A673 (cell line): ENCODE measurements around the gene RFC2. TPM values are rescaled to one million over a fixed set of nuclear protein-coding genes. Genes with fewer than 3 reads are reported as not detected.

Experiments
- BruUV-seq: library from RNA; stranded (reverse); fragments of 400-500 nt; replicated peaks from 2 replicates; lab custom pipeline; 2021; lab: Mats Ljungman, UMichigan
- CTCF ChIA-PET: fragments of 300-600 bp; sonication (Branson Sonifier 250); formaldehyde crosslinking; loops from one replicate; lab custom pipeline; 2022; ENCODE audit warnings: antibody characterized with exemption; lab: Charles Lee
- POLR2A ChIA-PET: fragments of 300-600 bp; sonication (Branson Sonifier 250); formaldehyde crosslinking; loops from one replicate; lab custom pipeline; 2022; ENCODE audit warnings: antibody characterized with exemption; ENCODE audit not compliant: low non-redundant PET; lab: Charles Lee
- DNase-seq: peaks from one replicate; pipeline ENCODE4 v3.0.0-alpha.2; 2015; ENCODE audit warnings: low spot score
- H3K27ac ChIP-seq: fragments of 200-600 bp; sonication (generic); 2 replicates; pipeline ENCODE4 v1.5.1; 2016; ENCODE audit warnings: mixed run types, low read depth, mild to moderate bottlenecking, mixed read lengths, antibody characterized with exemption, low read length; ENCODE audit not compliant: poor library complexity, severe bottlenecking
- H3K27me3 ChIP-seq: fragments of 200-600 bp; sonication (generic); replicated peaks from 2 replicates; pipeline ENCODE4 v1.6.1; 2017; ENCODE audit warnings: mixed run types, low read depth, mild to moderate bottlenecking, mixed read lengths, antibody characterized with exemption, low read length; ENCODE audit not compliant: insufficient read depth, poor library complexity
- H3K36me3 ChIP-seq: fragments of 200-600 bp; sonication (generic); 2 replicates; pipeline ENCODE4 v1.6.1; 2016; ENCODE audit warnings: mixed run types, mild to moderate bottlenecking, mixed read lengths, antibody characterized with exemption, low read length; ENCODE audit not compliant: insufficient read depth, poor library complexity, severe bottlenecking
- H3K4me1 ChIP-seq: fragments of 200-600 bp; sonication (generic); 2 replicates; pipeline ENCODE4 v1.6.1; 2017; ENCODE audit warnings: mixed run types, mild to moderate bottlenecking, mixed read lengths, antibody characterized with exemption, low read length; ENCODE audit not compliant: insufficient read depth, poor library complexity, severe bottlenecking
- H3K4me3 ChIP-seq: fragments of 200-600 bp; sonication (generic); 2 replicates; pipeline ENCODE4 v1.5.1; 2016; ENCODE audit warnings: low read depth, mixed run types, mild to moderate bottlenecking, mixed read lengths, low read length; ENCODE audit not compliant: poor library complexity, severe bottlenecking
- H3K9me3 ChIP-seq: fragments of 200-600 bp; sonication (generic); 2 replicates; pipeline ENCODE4 v1.6.1; 2016; ENCODE audit warnings: mixed run types, low read depth, mild to moderate bottlenecking, mixed read lengths, antibody characterized with exemption, low read length; ENCODE audit not compliant: poor library complexity, severe bottlenecking
- CTCF ChIP-seq: fragments of 300-800, 200-600 bp; sonication (generic); conservative IDR thresholded peaks from 2 replicates; pipeline ENCODE4 v1.5.1; 2017; ENCODE audit warnings: low read depth, mild to moderate bottlenecking, antibody characterized with exemption, low read length, moderate library complexity, mixed read lengths
- EZH2 ChIP-seq: fragments of 200-600 bp; sonication (generic); IDR thresholded peaks from 2 replicates; pipeline ENCODE4 v1.6.1; 2017; ENCODE audit warnings: borderline replicate concordance, low read depth, mild to moderate bottlenecking, mixed read lengths, antibody characterized with exemption, low read length; ENCODE audit not compliant: poor library complexity, severe bottlenecking
- intact Hi-C: fragments of 100-400 bp; cut with micrococcal nuclease; formaldehyde crosslinking; loops from one replicate; pipeline ENCODE4 v1.10.0; 2022; ENCODE audit not compliant: unreplicated experiment
- total RNA-seq: library from RNA; stranded (reverse); gene quantifications from 2 replicates; pipeline ENCODE4 v1.2.3, GENCODE V29; 2021

RFC2 gene
- total RNA-seq, 1 experiment from 2014 or later: 125 TPM

GRCh38 chr7:74224511-74224832 is 29.7 kb downstream of the RFC2 start:
- Histone ChIP-seq H3K27ac (no peak overlapping the region), H3K4me1 (no peaks in the 10 kb centered on the region), H3K9me3 (no peaks in the 10 kb centered on the region), H3K4me3 (no peak overlapping the region), H3K36me3 (peaks cover 7% of the 10 kb centered on the region), H3K27me3 (no peaks in the 10 kb centered on the region)
- DNase-seq: no peak
- BruUV-seq: no TSS peak
- intact Hi-C loops: no loop called here
- ChIA-PET CTCF (no interaction called here), POLR2A (no interaction called here)
- TF ChIP-seq EZH2 (no peak), CTCF (no peak)

- Histone ChIP-seq H3K9me3 (no peaks in the 10 kb centered on the region), H3K27ac (no peak overlapping the region), H3K36me3 (peaks cover 1% of the 10 kb centered on the region), H3K4me1 (no peaks in the 10 kb centered on the region), H3K4me3 (no peak overlapping the region), H3K27me3 (no peaks in the 10 kb centered on the region)
- ChIA-PET POLR2A (no interaction called here), CTCF (no interaction called here)
- no peak for TF ChIP-seq EZH2
- TF ChIP-seq CTCF: no peak
- intact Hi-C loops: no loop called here
- DNase-seq: no peak
- no TSS peak for BruUV-seq
Measured at GRCh38 chr7:74223711-74224510, 30.3 kb downstream of the RFC2 start.

- intact Hi-C loops: no loop called here
- BruUV-seq: no TSS peak
- POLR2A ChIA-PET: interaction anchor here (0.7 kb wide), 1 partner anchor 57 kb away, joined by 4 read pairs; no protein-coding TSS in a partner anchor
- Histone ChIP-seq H3K27ac (no peak overlapping the region), H3K9me3 (no peaks in the 10 kb centered on the region), H3K4me3 (no peak overlapping the region), H3K36me3 (no peaks in the 10 kb centered on the region), H3K27me3 (no peaks in the 10 kb centered on the region), H3K4me1 (no peaks in the 10 kb centered on the region)
- CTCF ChIA-PET: no interaction called here
- TF ChIP-seq CTCF (no peak), EZH2 (no peak)
- DNase-seq: no peak
Measured at GRCh38 chr7:74222851-74223710, 31.1 kb downstream of the RFC2 start.
